Esophagus (tissue), 2 donors: ENCODE results near the gene DOCK4. TPM values are rescaled to one million over a fixed set of nuclear protein-coding genes. Genes with fewer than 3 reads are reported as not detected.
"Not testable (repeated sequence)": the region's sequence is repeated elsewhere in the genome, so short reads cannot be mapped to it uniquely, and the experiment has no call there.

Source experiments
- H3K27ac ChIP-seq, 2 donors: one replicate each; pipeline ENCODE4 v1.5.1; 2013; ENCODE audit warnings: low read depth in 2 of 2, mild to moderate bottlenecking in 2 of 2, inconsistent platforms in 1 of 2, low read length in 1 of 2, moderate library complexity in 1 of 2
- H3K27me3 ChIP-seq, 2 donors: one replicate each; pipeline ENCODE4 v1.6.1; 2013; ENCODE audit warnings: low read length in 2 of 2, control low read depth in 1 of 2, mild to moderate bottlenecking in 1 of 2; ENCODE audit not compliant: insufficient read depth in 2 of 2, control insufficient read depth in 1 of 2
- H3K36me3 ChIP-seq, 2 donors: one replicate each; pipeline ENCODE4 v1.6.1; 2013; ENCODE audit warnings: low read length in 1 of 2; ENCODE audit not compliant: control insufficient read depth in 2 of 2, insufficient read depth in 2 of 2
- H3K4me1 ChIP-seq, 2 donors: one replicate each; pipeline ENCODE4 v1.6.1; 2013; ENCODE audit warnings: low read length in 1 of 2; ENCODE audit not compliant: control insufficient read depth in 2 of 2, insufficient read depth in 2 of 2
- H3K4me3 ChIP-seq, 2 donors: one replicate each; pipeline ENCODE4 v1.5.1; 2013; ENCODE audit warnings: low read length in 2 of 2, mild to moderate bottlenecking in 2 of 2, low read depth in 1 of 2, moderate library complexity in 1 of 2
- H3K9me3 ChIP-seq, 2 donors: one replicate each; pipeline ENCODE4 v1.6.1; 2013; ENCODE audit warnings: mild to moderate bottlenecking in 2 of 2, low read depth in 1 of 2, low read length in 1 of 2, moderate library complexity in 1 of 2; ENCODE audit not compliant: control insufficient read depth in 2 of 2, insufficient read depth in 1 of 2
- WGBS, 2 donors: extraction: QIAGEN DNeasy Blood & Tissue Kit; methylation state at CpG; one replicate each; pipeline ENCODE4 v1.1.7; 2013; 5-methylcytosine and 5-hydroxymethylcytosine counted together
- polyA plus RNA-seq, 2 donors: library from polyadenylated mRNA; stranded (reverse); fragments of 200-250 nt; gene quantifications; one replicate each; pipeline ENCODE4 v1.2.3, GENCODE V29; 2013
- donor health status: healthy with polysubstance abuse.
- donor health status: Bipolar disorder and iron deficiency.

Gene DOCK4
- polyA plus RNA-seq, 2 donors = 1.8 to 2.9 TPM

GRCh38 chr7:112130729-112131410 is 75.3 kb downstream of the DOCK4 start:
- no peaks in the 10 kb centered on the region for H3K27me3 ChIP-seq
- no peak overlapping the region for H3K27ac ChIP-seq
- no peak overlapping the region for H3K4me3 ChIP-seq
- no peaks in the 10 kb centered on the region for H3K36me3 ChIP-seq
- WGBS, 2 donors = 79 to 82% methylated on average over 10 of the region's 10 CpGs
- no peaks in the 10 kb centered on the region for H3K4me1 ChIP-seq
- no peaks in the 10 kb centered on the region for H3K9me3 ChIP-seq

GRCh38 chr7:112129655-112130323 is 76.4 kb downstream of the DOCK4 start:
- Histone ChIP-seq H3K4me3 (no peak overlapping the region), H3K27ac (no peak overlapping the region), H3K36me3 (no peaks in the 10 kb centered on the region), H3K27me3 (no peaks in the 10 kb centered on the region), H3K4me1 (no peaks in the 10 kb centered on the region), H3K9me3 (no peaks in the 10 kb centered on the region)
- WGBS, 2 donors = 53 to 64% methylated on average over 5 of the region's 5 CpGs

GRCh38 chr7:112128461-112129425 is 77.5 kb downstream of the DOCK4 start:
- not testable (repeated sequence) for H3K4me1 ChIP-seq, H3K4me3 ChIP-seq, H3K36me3 ChIP-seq, H3K9me3 ChIP-seq, H3K27me3 ChIP-seq, H3K27ac ChIP-seq
- WGBS, 2 donors = 80 to 91% methylated on average over 6 of the region's 8 CpGs

- H3K4me3 ChIP-seq, H3K27me3 ChIP-seq, H3K27ac ChIP-seq, H3K4me1 ChIP-seq, H3K36me3 ChIP-seq, H3K9me3 ChIP-seq: not testable (repeated sequence)
- 94 to 95% methylated on average over 8 to 12 of the region's 13 CpGs for WGBS, 2 donors
Observed at GRCh38 chr7:112128041-112128440, 78.2 kb downstream of the DOCK4 start.

- H3K27ac ChIP-seq = no peak overlapping the region
- no peaks in the 10 kb centered on the region for H3K36me3 ChIP-seq
- no peaks in the 10 kb centered on the region for H3K4me1 ChIP-seq
- H3K4me3 ChIP-seq = no peak overlapping the region
- H3K27me3 ChIP-seq = no peaks in the 10 kb centered on the region
- 90 to 94% methylated on average over 2 of the region's 2 CpGs for WGBS, 2 donors
- H3K9me3 ChIP-seq = no peaks in the 10 kb centered on the region
Observed at GRCh38 chr7:112125250-112125649, 80.9 kb downstream of the DOCK4 start.

- 89 to 91% methylated on average over 9 of the region's 9 CpGs for WGBS, 2 donors
- no peak overlapping the region for H3K4me3 ChIP-seq
- H3K27ac ChIP-seq = no peak overlapping the region
Observed at GRCh38 chr7:112124061-112124766, 82.0 kb downstream of the DOCK4 start.

GRCh38 chr7:112122798-112123197 is 83.4 kb downstream of the DOCK4 start:
- WGBS, 2 donors = 93 to 95% methylated on average over 2 of the region's 2 CpGs
- H3K27me3 ChIP-seq = no peaks in the 10 kb centered on the region
- H3K9me3 ChIP-seq = no peaks in the 10 kb centered on the region
- no peaks in the 10 kb centered on the region for H3K36me3 ChIP-seq
- H3K4me3 ChIP-seq = no peak overlapping the region
- H3K4me1 ChIP-seq = peaks cover 0 to 2% of the 10 kb centered on the region in 2 donors
- no peak overlapping the region for H3K27ac ChIP-seq

More at GRCh38 chr7:112124061-112124766, 82.0 kb downstream of the DOCK4 start:
- Histone ChIP-seq H3K4me1 (peaks cover 0 to 1% of the 10 kb centered on the region in 2 donors), H3K27me3 (no peaks in the 10 kb centered on the region), H3K9me3 (no peaks in the 10 kb centered on the region), H3K36me3 (no peaks in the 10 kb centered on the region)

- H3K4me1 ChIP-seq = peaks cover 0 to 2% of the 10 kb centered on the region in 2 donors
- H3K27me3 ChIP-seq = no peaks in the 10 kb centered on the region
- no peaks in the 10 kb centered on the region for H3K36me3 ChIP-seq
- no peak overlapping the region for H3K27ac ChIP-seq
- no peak overlapping the region for H3K4me3 ChIP-seq
- no peaks in the 10 kb centered on the region for H3K9me3 ChIP-seq
Observed at GRCh38 chr7:112122144-112122543, 84.1 kb downstream of the DOCK4 start.

- Histone ChIP-seq H3K4me1 (peaks cover 0 to 2% of the 10 kb centered on the region in 2 donors), H3K9me3 (no peaks in the 10 kb centered on the region), H3K27ac (no peak overlapping the region), H3K4me3 (no peak overlapping the region), H3K36me3 (no peaks in the 10 kb centered on the region), H3K27me3 (no peaks in the 10 kb centered on the region)
- 80 to 86% methylated on average over 3 of the region's 3 CpGs for WGBS, 2 donors
Observed at GRCh38 chr7:112121318-112121717, 84.9 kb downstream of the DOCK4 start.
